GM19372 (cell line): Measurements from ENCODE around the gene PLEKHN1.

ENCODE experiments used
- ATAC-seq: cut with Tn5 transposase; IDR thresholded peaks from one replicate; pipeline ENCODE4 v1.9.1; 2021; ENCODE audit warnings: mild to moderate bottlenecking, low read depth, moderate library complexity; ENCODE audit not compliant: unreplicated experiment

Gene PLEKHN1

GRCh38 chr1:966135-966703 is at the start of gene PLEKHN1:
Gene PLEKHN1 (plus strand): TSS chr1:966482. CDS start chr1:966532, 50 bp downstream.
- ATAC-seq = no peak

- ATAC-seq = no peak
Measured at GRCh38 chr1:917076-917459, 49.2 kb upstream of the PLEKHN1 start.

- no peak for ATAC-seq
Measured at GRCh38 chr1:917466-918091, 48.7 kb upstream of the PLEKHN1 start.

- no peak for ATAC-seq
Measured at GRCh38 chr1:918353-918752, 47.9 kb upstream of the PLEKHN1 start.

- no peak for ATAC-seq
Measured at GRCh38 chr1:918843-919242, 47.4 kb upstream of the PLEKHN1 start.

GRCh38 chr1:919271-919872 is 46.9 kb upstream of the PLEKHN1 start:
- no peak for ATAC-seq

GRCh38 chr1:920010-920409 is 46.3 kb upstream of the PLEKHN1 start:
- no peak for ATAC-seq

GRCh38 chr1:920521-920920 is 45.8 kb upstream of the PLEKHN1 start:
- ATAC-seq = no peak

GRCh38 chr1:921011-921837 is 45.1 kb upstream of the PLEKHN1 start:
- ATAC-seq = no peak

- ATAC-seq = no peak
Measured at GRCh38 chr1:923131-923990, 42.9 kb upstream of the PLEKHN1 start, which contains the start of gene SAMD11. Gene SAMD11 (plus strand): TSS chr1:923923. CDS start chr1:924432, 509 bp downstream.

- ATAC-seq = no peak
Measured at GRCh38 chr1:923991-924655, 42.2 kb upstream of the PLEKHN1 start.

GRCh38 chr1:924656-925560 is 41.4 kb upstream of the PLEKHN1 start:
- no peak for ATAC-seq

GRCh38 chr1:925561-926421 is 40.5 kb upstream of the PLEKHN1 start:
- ATAC-seq = no peak

GRCh38 chr1:927234-927633 is 39.0 kb upstream of the PLEKHN1 start:
- ATAC-seq = no peak

GRCh38 chr1:927748-928147 is 38.5 kb upstream of the PLEKHN1 start:
- ATAC-seq = no peak

- ATAC-seq = no peak
Measured at GRCh38 chr1:928825-929661, 37.2 kb upstream of the PLEKHN1 start.
